GM21390 (cell line): ENCODE measurements around the gene PTPA.

Experiments
- ATAC-seq: cut with Tn5 transposase; IDR thresholded peaks from one replicate; pipeline ENCODE4 v1.9.1; 2021; ENCODE audit not compliant: unreplicated experiment

Gene PTPA

DNA sequence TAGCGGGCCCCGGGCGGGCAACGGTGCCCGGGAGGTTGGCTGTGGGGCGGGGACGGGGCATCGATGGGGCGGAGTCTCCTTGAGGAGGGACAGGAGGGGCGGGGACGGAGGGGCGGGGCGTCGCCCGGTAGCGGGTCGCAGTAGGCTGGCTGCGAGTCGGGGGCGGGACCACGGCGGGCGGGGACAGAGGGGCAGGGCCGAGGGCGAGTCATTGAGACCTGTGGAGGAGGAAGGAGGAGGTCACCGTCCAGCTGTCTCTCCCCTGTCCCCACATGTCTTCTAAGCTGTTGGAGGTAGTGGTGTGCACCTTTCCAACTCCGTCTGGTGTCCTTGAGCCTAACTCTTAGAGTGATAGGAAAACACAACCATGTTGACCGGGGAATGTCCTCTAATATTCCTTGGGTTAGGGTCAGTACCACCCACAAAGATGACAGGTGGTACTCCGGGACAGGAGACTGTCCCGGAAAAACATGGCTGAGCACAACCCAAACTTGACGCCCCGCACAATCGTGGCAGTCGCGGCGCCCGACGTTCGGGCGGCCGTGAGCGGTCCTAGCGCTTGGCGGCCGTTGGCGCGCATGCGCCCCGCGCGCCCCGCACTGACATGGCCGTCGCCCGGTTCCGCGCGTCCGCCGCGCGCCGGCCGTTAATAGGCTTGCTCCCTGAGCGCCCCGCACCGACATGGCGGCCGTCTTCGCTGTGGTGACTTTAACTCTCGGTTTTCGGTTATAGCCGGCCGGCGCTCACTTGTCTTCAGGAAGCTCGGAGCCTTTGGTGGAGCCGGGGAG lies at the start of gene PTPA, which contains the start of gene CRAT:
Gene PTPA, plus strand, starts transcription at position 676 of the 788 bp plus-strand sequence. CDS start 186 bp downstream, outside the sequence.
Gene CRAT, minus strand, starts transcription at position 54 of the 788 bp plus-strand sequence. CDS start 284 bp downstream, outside the sequence.
- peak; percentile 82 for ATAC-seq

- ATAC-seq = no peak
These were observed 48.2 kb upstream of the PTPA start for GRCh38 chr9:129063061-129063460.

DNA sequence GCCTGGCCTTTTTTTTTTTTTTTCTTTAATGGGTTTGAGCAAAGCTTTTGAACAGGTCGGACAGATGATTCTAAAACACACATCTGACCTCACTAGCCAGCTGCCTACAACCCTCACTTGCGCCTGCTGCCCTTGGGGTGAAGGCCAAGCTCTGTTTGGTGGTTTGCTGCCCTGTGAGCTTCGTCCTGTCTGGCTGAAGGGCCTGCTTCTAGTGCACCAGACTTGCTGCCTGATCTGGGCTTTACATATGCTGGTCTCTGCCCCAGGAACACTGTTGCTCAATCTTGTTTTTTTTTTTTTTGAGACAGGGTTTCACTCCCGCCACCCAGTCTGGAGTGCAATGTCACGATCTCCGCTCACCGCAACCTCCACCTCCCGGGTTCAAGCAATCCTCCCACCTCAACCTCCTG lies 46.7 kb upstream of the PTPA start:
- no peak for ATAC-seq

DNA sequence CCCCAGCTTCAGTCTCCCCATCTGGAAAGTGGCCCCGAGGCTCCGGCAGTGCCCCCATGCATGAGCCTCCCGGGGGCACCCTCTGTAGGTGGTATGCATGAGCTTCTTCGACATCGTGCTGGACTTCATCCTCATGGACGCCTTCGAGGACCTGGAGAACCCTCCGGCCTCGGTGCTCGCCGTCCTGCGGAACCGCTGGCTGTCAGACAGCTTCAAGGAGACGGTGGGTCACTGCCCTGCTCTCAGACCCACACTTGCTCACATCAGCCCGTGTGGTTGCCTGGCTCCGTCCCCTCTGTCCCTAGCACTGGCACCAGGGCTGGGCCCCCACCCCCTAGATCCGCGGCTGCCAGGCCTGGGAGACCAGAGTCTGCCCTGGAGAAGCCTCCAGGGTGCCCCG lies 43.1 kb upstream of the PTPA start:
- ATAC-seq = no peak

- ATAC-seq = peak; percentile 67
These were observed 42.0 kb upstream of the PTPA start for GRCh38 chr9:129068990-129069861.

DNA sequence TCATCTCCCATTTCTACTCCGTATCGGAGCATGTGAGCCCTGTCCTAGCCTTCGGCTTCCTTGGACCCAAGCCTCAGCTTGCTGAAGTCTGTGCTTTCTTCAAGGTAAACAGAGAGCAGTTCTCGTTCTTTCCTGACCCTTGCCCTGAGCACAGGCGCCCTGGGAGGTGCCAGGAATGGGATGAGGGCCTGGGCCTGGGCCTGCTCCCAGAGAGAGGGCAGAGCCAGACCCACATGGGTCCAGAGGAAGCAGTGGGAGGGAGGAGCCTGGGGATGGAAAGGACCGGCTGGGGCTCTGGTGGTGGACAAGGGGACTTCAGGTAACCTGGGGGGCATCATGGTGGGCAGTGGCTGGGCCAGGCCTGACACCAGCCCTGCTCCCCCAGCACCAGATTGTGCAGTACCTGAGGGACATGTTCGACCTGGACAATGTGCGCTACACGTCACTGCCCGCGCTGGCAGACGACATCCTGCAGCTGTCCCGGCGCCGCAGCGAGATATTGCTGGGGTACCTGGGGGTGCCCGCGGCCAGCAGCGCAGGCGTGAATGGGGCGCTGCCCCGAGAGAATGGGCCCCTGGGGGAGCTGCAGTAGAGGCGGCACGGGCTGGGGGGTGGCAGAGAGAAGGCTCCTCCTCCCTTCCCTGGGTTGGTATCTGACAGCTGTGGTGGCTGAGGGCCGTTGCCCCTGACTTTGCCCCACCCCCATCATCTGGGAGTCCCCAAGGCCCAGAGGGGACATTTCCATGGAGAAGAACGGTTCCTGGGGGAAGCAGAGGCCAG lies 41.2 kb upstream of the PTPA start:
- ATAC-seq = no peak

- ATAC-seq = no peak
These were observed 40.3 kb upstream of the PTPA start for GRCh38 chr9:129070696-129071525.

- no peak for ATAC-seq
These were observed 39.6 kb upstream of the PTPA start for GRCh38 chr9:129071526-129072126.

DNA sequence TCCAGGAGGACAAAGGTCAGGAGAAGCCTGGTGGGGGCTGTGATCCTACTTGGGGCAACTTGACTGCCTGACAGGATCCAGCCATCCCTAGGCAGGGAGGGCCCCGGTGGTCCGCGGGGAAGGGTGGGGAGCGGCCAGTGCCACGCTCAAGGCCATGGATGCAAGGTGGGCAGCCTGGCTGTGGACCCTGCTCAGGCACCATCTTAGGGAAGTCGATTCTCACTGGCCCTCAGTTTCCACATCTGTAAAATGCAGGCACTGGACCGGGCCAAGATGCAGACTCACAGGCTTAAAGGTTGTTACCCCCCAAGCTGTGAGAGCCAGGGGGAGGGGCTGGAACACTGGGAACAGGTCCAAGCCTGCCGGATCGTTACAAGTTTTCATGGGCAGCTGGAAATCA lies 39.0 kb upstream of the PTPA start:
- ATAC-seq = no peak

- ATAC-seq = no peak
These were observed 37.8 kb upstream of the PTPA start for GRCh38 chr9:129073404-129073803.

DNA sequence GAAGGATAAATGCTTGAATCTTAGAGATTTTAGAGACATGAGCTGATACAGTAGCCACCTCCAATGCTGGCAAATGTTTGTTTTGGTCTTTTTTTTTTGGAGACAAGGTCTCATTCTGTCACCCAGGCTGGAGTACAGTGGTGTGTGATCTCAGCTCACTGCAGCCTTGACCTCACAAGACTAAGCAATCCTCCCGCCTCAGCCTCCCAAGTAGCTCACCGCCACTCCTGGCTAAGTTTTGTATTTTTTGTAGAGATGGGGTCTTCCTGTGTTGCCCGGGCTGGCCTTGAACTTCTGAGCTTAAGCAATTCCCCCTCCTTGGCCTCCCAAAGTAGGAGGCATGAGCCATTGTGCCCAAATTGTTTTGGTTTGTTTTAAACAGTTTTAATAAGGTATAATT lies 37.1 kb upstream of the PTPA start:
- no peak for ATAC-seq

DNA sequence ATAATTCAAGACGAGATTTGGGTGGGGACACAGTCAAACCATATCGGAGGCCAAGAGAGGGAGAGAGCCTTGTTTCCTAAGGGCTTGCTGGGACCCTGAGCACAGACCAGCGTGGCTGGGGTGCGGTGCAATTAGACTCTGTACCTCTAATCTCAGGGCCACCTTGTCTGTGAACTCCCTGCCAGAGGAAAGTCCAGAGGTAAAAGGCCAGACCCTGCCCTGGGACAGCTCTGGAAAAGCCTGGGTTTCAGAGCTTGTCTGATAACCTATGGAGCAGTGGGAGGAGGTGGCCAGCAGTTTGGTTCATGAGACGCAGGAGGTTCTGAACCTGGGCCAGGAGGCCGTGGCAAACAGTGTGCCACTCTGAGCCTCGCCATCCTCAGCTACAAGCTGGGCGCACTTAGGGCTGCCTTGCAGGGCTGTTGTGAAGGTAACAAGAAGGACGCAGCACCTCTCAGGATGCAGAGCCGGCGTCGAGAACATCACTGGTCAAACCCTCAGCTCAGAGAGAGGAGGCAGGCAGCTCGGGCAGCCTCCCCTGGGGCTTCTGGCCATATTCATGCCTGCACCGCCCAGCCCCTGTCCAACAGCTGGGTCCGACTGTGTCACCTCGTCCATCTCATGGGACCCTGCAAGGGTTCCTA lies 35.1 kb upstream of the PTPA start:
- ATAC-seq = no peak

GRCh38 chr9:129076640-129077037 lies 34.6 kb upstream of the PTPA start:
- no peak for ATAC-seq

DNA sequence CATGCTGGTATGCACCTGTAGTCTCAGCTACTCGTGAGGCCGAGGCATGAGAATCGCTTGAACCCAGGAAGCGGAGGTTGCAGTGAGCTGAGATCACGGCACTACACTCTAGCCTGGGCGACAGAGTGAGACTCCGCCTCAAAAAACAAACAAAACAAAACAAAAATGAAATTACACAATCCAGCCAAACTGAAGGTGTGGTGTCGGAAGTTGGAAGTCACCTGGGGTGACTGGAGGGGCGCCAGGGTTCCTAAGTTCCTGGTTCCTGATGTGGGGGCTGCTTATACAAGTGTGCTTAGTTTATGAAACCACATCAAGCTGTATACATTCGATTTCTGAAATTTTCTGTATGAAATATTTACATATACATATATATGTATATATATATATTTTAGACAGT lies 34.0 kb upstream of the PTPA start:
- no peak for ATAC-seq

DNA sequence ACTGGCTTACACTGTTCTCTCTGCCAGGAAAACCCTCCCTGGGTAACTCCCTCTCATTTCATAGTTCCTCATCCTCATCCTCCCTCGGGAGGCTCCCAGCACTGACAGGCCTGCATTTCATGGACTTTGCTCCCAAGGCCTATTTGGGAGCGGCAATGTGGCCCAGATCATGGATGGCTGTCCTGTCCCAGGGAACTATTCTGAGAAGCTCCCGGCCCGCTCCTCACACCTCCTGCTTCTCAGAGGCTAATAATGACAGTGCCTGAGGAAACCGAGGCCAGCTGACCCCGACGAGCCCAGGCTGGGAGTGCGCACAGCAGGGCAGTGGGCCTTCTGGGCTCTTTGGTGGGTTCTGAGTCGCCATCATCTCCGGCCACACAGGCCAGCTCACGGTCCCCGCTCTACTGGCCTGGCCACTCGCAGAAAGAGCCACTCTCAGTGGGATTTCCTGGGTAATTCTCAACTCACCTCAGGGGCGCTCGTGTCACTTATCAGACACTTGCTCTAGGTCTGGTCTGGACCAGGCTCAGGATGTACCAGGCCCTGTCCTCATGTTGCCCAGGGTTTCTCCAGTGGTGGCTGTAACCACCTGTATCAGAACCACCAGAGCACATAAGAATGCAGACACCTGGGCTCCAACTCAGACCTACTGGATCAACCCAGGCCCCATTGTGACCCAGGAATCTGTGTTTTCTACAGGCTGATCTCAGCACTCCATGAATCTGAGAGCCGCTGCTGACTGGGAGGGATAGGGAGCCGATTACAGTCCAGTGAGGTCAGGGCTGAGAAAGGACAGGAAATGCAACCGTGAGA lies 32.3 kb upstream of the PTPA start:
- no peak for ATAC-seq

- no peak for ATAC-seq
These were observed 31.4 kb upstream of the PTPA start for GRCh38 chr9:129079829-129080228.

- ATAC-seq = no peak
These were observed 31.0 kb upstream of the PTPA start for GRCh38 chr9:129080298-129080600.

DNA sequence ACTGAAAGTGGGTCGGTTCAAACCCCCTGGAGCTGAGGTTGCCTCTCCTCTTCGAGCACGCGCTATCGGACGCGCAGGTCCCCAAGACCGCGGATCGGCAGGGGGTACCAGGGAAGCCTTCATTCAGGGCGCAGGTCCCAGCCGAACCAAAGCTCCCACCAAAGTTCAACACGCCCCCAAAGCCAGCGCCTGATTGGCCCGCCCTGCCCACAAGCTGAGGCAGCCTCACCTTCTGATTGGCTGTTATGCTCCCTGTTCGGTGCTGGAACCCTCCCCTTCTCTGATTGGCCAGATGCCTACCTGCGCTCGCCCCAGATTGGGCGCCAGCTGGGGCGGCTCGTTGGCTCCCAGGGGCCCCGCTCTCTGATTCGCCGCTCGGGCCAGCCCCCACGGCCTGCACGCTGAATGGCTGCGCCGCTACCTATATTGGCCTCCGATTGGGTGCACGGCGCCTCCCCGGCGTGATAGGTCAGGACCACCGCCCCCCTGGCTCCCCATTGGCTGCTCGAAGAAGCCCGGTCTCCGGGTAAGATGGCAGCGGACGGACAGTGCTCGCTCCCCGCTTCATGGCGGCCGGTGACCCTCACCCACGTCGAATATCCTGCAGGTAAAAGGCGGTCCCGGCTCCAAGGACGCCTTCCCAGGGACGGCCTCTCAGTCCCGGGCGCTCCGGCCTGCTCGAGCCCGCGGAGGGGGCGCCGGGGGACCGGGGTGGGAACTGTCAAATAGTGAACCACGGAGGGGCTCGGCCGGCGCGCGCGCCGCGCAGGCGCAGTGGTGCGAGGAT lies 30.4 kb upstream of the PTPA start, which contains the start of gene DOLPP1:
Gene DOLPP1, plus strand, starts transcription at position 511 of the 787 bp plus-strand sequence. Its CDS starts 21 bp downstream, at position 532.
- peak; percentile 90 for ATAC-seq
